ENCODE data around the gene RGL1.

- TF ChIP-seq CTCF (IDR thresholded peaks at IDR 0.05) (no peak), POLR2A (IDR thresholded peaks at IDR 0.05) (no peak)
Observed at GRCh38 chr1:183966487-183966886, 161.6 kb downstream of the RGL1 start.

Measured in sigmoid colon (tissue), 3 donors.